ENCODE data around the gene ATF3.
"Not testable (repeated sequence)": the region's sequence is repeated elsewhere in the genome, so short reads cannot be mapped to it uniquely, and the experiment has no call there.

GRCh38 chr1:212658250-212658649, 49.7 kb downstream of the ATF3 start:
- not testable (repeated sequence) for TF ChIP-seq POLR2A, CTCF (IDR thresholded peaks at IDR 0.05)
